Aorta (tissue), 5 donors: ENCODE results near the gene HOXA7. TPM values are rescaled to one million over a fixed set of nuclear protein-coding genes. Genes with fewer than 3 reads are reported as not detected.

Experiments used
- ATAC-seq: fragments of 200-7000 bp; cut with Tn5 transposase; one replicate; pipeline ENCODE4 v1.9.1; 2022; ENCODE audit warnings: moderate library complexity; ENCODE audit not compliant: low FRiP score
- DNase-seq, 2 donors: peaks; one replicate each; pipeline ENCODE4 v3.0.0-alpha.2; 2020
- H3K27ac ChIP-seq, 2 donors: one replicate each; pipeline ENCODE4 v1.5.1; 2013; ENCODE audit warnings: low read length in 2 of 2, mild to moderate bottlenecking in 2 of 2, moderate library complexity in 2 of 2, control low read depth in 1 of 2, inconsistent platforms in 1 of 2, low read depth in 1 of 2
- H3K27me3 ChIP-seq, 2 donors: one replicate each; pipeline ENCODE4 v1.6.1; 2013; ENCODE audit warnings: control low read depth in 1 of 2, low read length in 1 of 2, mild to moderate bottlenecking in 1 of 2, moderate library complexity in 1 of 2; ENCODE audit not compliant: insufficient read depth in 2 of 2, control insufficient read depth in 1 of 2
- H3K36me3 ChIP-seq, 2 donors: one replicate each; pipeline ENCODE4 v1.6.1; 2013; ENCODE audit warnings: control low read depth in 1 of 2, low read length in 1 of 2, mild to moderate bottlenecking in 1 of 2; ENCODE audit not compliant: insufficient read depth in 2 of 2, control insufficient read depth in 1 of 2
- H3K4me1 ChIP-seq, 2 donors: one replicate each; pipeline ENCODE4 v1.6.1; 2013; ENCODE audit warnings: low read length in 2 of 2, control low read depth in 1 of 2, mild to moderate bottlenecking in 1 of 2, moderate library complexity in 1 of 2; ENCODE audit not compliant: insufficient read depth in 2 of 2, control insufficient read depth in 1 of 2
- H3K4me3 ChIP-seq, 2 donors: one replicate each; pipeline ENCODE4 v1.5.1; 2013; ENCODE audit warnings: low read length in 2 of 2, control low read depth in 1 of 2, mild to moderate bottlenecking in 1 of 2
- H3K9me3 ChIP-seq: one replicate; pipeline ENCODE4 v1.6.1; 2013; ENCODE audit warnings: mild to moderate bottlenecking, low read length; ENCODE audit not compliant: control insufficient read depth
- WGBS, 2 donors: extraction: QIAGEN DNeasy Blood & Tissue Kit; methylation state at CpG; one replicate each; pipeline ENCODE4 v1.1.7; 2013; 5-methylcytosine and 5-hydroxymethylcytosine counted together
- intact Hi-C, 2 donors: fragments of 100-400 bp; cut with DNase I; formaldehyde crosslinking; loops; one replicate each; pipeline versions ENCODE4 v1.14.2 to v1.15.0; 2022
- polyA plus RNA-seq, 2 donors: library from polyadenylated mRNA; stranded (reverse); fragments of 200-250 nt; gene quantifications; one replicate each; pipeline ENCODE4 v1.2.3, GENCODE V29; 2013
- total RNA-seq, 2 donors: library from RNA; stranded (reverse); fragmentation: NEBNext Ultra II Directional; extraction: Animal tissue kit (Norgen Biotek cat#: 25700); gene quantifications; one replicate each; pipeline ENCODE4 v1.2.1, GENCODE V29; 2021
- donor health status: healthy with polysubstance abuse.
- donor health status: Bipolar disorder and iron deficiency.
- donor health status: DM: no; HTN: no; CAD: no.
- donor health status: DM: no; HTN: no; CAD: no.
- donor health status: DM: yes; HTN: yes; CAD: no.

The HOXA7 gene
- total and polyA plus RNA-seq, 4 donors: 2.4 to 9.3 (median 4.0) TPM

- no peak overlapping the region for H3K4me3 ChIP-seq
- H3K36me3 ChIP-seq: no peaks in the 10 kb centered on the region
- DNase-seq: peak in 1 of 2 donors; percentile 47
- H3K9me3 ChIP-seq: no peaks in the 10 kb centered on the region
- H3K27ac ChIP-seq: no peak overlapping the region
- no peak for ATAC-seq
- 34 to 59% methylated on average over 4 of the region's 4 CpGs for WGBS, 2 donors
- intact Hi-C loops: loop anchor here in 1 of 2 donors (5.0 kb wide), 1 partner anchor 891 kb away; no protein-coding TSS in a partner anchor
- H3K27me3 ChIP-seq: peaks cover 0 to 2% of the 10 kb centered on the region in 2 donors
- no peaks in the 10 kb centered on the region for H3K4me1 ChIP-seq
These were observed 45.1 kb upstream of the HOXA7 start for GRCh38 chr7:27201580-27202017.

- H3K27ac ChIP-seq: no peak overlapping the region
- H3K4me3 ChIP-seq: no peak overlapping the region
- no peaks in the 10 kb centered on the region for H3K4me1 ChIP-seq
- peaks cover 0 to 2% of the 10 kb centered on the region in 2 donors for H3K27me3 ChIP-seq
- no peaks in the 10 kb centered on the region for H3K36me3 ChIP-seq
- DNase-seq (peak in 1 of 2 donors; percentile 36), ATAC-seq (no peak)
- H3K9me3 ChIP-seq: no peaks in the 10 kb centered on the region
- intact Hi-C loops: loop anchor here in 1 of 2 donors (5.0 kb wide), 1 partner anchor 891 kb away; no protein-coding TSS in a partner anchor
- WGBS, 2 donors: 19 to 26% methylated on average over 14 of the region's 14 CpGs
These were observed 44.5 kb upstream of the HOXA7 start for GRCh38 chr7:27200761-27201579.

GRCh38 chr7:27199849-27200760 lies 43.6 kb upstream of the HOXA7 start, which contains the start of gene HOXA13:
Gene HOXA13 (minus strand): TSS chr7:27200091. CDS start chr7:27200077, 14 bp downstream.
- intact Hi-C loops: loop anchor here (5.0 to 10.0 kb wide), 5 partner anchors 715 to 895 kb away; no protein-coding TSS in a partner anchor
- peaks cover 0 to 2% of the 10 kb centered on the region in 2 donors for H3K27me3 ChIP-seq
- H3K4me1 ChIP-seq: no peaks in the 10 kb centered on the region
- no peak within 1 kb of the TSS for H3K27ac ChIP-seq
- 1 to 2% methylated on average over 61 to 99 of the region's 99 CpGs for WGBS, 2 donors
- no peaks in the 10 kb centered on the region for H3K36me3 ChIP-seq
- no peak for ATAC-seq
- H3K4me3 ChIP-seq: peak within 1 kb of the TSS; percentile 16 to 36
- peak in 1 of 2 donors; percentile 75 for DNase-seq
- no peaks in the 10 kb centered on the region for H3K9me3 ChIP-seq

- Histone ChIP-seq H3K27ac (no peak overlapping the region), H3K4me3 (peak overlapping the region in 1 of 2 donors; percentile 16), H3K27me3 (peaks cover 0 to 2% of the 10 kb centered on the region in 2 donors), H3K9me3 (no peaks in the 10 kb centered on the region), H3K4me1 (no peaks in the 10 kb centered on the region), H3K36me3 (no peaks in the 10 kb centered on the region)
- DNase-seq (peak; percentile 46 to 77), ATAC-seq (no peak)
- WGBS, 2 donors: 2 to 4% methylated on average over 63 to 93 of the region's 93 CpGs
- intact Hi-C loops: loop anchor here (5.0 to 10.0 kb wide), 4 partner anchors 716 to 896 kb away; no protein-coding TSS in a partner anchor
These were observed 42.7 kb upstream of the HOXA7 start for GRCh38 chr7:27198871-27199801.

GRCh38 chr7:27198138-27198841 lies 41.8 kb upstream of the HOXA7 start:
- DNase-seq (peak; percentile 41 to 62), ATAC-seq (no peak)
- H3K27me3 ChIP-seq: peaks cover 0 to 2% of the 10 kb centered on the region in 2 donors
- H3K36me3 ChIP-seq: no peaks in the 10 kb centered on the region
- no peaks in the 10 kb centered on the region for H3K9me3 ChIP-seq
- 20 to 22% methylated on average over 29 of the region's 29 CpGs for WGBS, 2 donors
- intact Hi-C loops: loop anchor here (5.0 to 10.0 kb wide), 4 partner anchors 717 to 897 kb away; no protein-coding TSS in a partner anchor
- H3K4me3 ChIP-seq: no peak overlapping the region
- no peaks in the 10 kb centered on the region for H3K4me1 ChIP-seq
- no peak overlapping the region for H3K27ac ChIP-seq

- Histone ChIP-seq H3K36me3 (no peaks in the 10 kb centered on the region), H3K4me3 (no peak overlapping the region), H3K4me1 (no peaks in the 10 kb centered on the region), H3K27me3 (peaks cover 0 to 2% of the 10 kb centered on the region in 2 donors), H3K27ac (no peak overlapping the region), H3K9me3 (no peaks in the 10 kb centered on the region)
- no peak for DNase-seq
- ATAC-seq: no peak
- intact Hi-C loops: loop anchor here (5.0 to 10.0 kb wide), 4 partner anchors 717 to 897 kb away; no protein-coding TSS in a partner anchor
- 29 to 30% methylated on average over 18 of the region's 18 CpGs for WGBS, 2 donors
These were observed 40.9 kb upstream of the HOXA7 start for GRCh38 chr7:27197137-27198042.
